ENCODE measurements around the gene PSTPIP2.
"Not testable (repeated sequence)": the region's sequence is repeated elsewhere in the genome, so short reads cannot be mapped to it uniquely, and the experiment has no call there.

PSTPIP2 gene

DNA sequence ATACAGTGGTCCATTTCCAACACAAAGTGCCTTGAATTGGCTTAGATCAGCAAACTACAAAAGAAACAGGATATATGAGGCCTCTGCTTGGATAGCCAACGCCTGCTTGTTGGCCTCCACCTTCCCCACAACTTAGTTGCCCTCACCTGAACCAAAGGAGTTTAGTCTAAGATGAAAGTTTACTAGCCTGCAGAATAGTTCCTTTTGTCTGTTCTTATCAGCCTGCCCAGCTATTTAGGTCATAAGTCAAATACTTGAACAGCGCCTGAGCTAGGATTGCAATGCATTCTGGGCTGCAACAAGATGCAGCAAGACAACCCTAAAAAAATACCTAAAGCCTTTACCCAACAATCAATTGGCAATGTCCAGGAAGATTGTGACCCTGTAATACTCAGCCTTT is 91.8 kb downstream of the PSTPIP2 start:
- no peak for DNase-seq

DNA sequence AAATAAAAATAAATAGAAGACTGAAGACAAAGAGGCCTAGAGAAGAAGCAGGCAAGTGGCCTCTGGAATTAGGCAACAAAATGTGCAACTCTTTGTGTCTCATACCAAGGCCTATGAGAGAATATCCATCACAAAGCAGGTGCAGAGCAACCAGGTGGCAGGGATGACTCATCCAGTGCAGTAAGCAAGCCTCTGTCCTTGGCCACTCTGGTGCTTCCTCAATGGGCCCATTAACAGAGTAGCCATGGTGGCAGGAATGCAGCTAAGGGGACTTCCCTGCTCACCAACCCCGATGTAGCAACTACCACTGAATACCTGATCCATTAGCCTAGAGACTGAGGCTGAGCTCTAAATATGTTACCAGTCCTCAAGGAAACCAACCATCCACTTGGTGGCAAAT is 94.0 kb downstream of the PSTPIP2 start:
- no peak for DNase-seq

DNA sequence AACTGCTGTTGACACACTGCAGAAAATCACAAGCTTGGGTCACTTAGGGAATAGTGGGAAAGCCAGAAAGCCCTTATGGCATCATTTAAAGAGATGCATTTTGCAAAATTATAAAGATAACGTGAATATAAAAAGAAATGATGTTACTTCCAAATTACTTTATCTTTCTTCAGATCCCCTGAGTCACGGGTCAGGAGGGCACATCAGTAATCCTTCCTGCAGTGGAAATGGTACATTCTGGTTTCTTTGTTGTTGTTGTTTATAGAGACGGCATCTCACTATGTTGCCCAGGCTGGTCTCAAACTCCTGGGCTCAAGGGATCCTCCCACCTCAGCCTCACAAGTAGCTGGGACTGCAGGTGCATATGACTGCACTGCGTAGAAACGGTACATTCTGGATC is 95.1 kb downstream of the PSTPIP2 start:
- DNase-seq, result no peak

DNA sequence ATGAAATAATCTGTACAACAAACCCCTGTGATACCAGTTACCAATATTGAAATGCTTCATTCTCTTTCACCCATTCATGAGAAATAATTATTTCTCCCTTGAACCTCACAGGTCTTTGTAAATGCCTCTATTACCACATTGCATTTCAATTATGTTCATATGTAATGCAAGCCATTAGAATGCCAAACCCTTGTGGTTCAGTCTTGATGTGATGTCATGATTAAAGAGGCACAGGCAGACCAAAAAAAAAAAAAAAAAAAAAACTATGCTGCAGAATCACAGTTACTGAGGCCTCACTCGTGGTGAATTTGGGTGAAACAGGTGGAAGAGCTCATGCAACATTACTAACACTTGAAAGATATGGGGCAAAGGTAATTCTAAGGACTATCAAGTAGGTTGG is 95.5 kb downstream of the PSTPIP2 start:
- no peak for DNase-seq

DNA sequence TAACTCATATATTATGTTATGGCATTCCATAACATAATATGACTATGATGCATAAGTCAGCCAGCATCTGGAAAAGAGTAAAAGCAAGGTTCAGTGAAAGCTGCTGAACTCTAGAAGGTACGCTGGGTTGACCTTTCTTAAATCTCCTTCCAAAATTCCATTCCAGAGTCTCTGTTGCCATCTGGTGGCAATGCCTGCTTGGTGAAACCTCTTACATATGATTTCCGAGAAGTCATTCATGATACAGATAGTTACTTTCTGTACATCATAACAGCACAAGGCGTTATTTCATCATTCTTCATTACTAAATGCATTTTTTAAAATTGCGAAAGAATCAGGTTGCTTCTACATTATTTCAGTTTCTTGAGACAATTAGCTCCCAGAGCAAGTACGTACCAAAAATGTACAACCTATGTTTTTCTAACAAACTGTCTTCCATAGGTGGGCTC is 97.9 kb downstream of the PSTPIP2 start:
- DNase-seq, result peak; percentile 29

DNA sequence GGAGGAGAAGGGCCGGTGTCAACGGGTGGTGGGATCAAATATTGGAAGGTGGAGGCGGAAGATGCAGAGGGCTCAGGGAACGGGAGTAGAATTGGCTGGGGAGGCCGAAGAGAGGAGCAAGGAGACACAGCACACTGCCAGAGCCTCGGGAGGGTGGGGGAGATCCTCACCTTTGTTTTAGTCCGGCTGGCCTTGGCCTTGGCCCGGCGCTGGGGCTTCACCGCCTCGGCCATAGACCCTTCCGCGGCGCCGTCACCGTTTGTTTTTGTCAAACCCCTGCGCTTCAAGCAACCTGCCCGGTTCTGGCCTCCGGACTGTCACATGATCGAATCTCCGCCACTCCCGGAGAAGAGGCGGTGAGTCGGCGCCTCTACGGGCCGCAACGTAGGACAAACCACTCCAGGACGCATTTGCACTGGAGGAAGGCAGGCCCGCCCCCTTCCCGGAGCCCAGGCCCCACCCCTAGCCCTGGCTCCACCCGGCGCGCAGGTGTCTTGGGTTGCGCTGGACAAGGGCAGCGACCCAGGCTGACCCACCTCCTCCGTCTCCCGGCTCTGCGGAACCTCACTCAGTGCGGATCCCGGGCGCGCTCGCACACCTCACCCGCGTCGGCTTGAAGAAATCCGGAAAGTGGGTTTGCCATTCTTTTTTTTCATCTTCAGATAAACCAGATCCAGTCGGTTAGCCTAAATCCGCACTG is 104.9 kb downstream of the PSTPIP2 start, which contains the start of gene EPG5:
TSS of gene EPG5 (minus strand) at position 323 of the 700 bp plus-strand sequence. CDS start at position 233, 90 bp downstream.
- DNase-seq, result peak; percentile 84

DNA sequence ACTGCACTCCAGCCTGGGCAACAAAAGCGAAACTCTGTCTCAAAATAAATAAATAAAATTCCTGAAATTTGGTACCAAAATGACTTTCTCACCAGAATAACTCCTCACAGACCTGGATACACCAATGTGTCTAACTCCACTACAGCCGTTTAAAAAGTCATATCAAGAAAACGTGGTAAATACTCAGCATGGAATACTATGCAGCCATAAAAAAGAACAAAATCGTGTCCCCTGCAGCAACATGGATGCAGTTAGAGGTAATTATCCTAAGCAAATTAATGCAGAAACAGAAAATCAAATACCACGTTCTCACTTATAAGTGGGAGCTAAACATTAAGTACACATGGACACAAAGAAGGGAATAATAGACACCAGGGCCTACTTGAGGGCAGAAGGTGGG is 107.1 kb downstream of the PSTPIP2 start:
- DNase-seq, result not testable (repeated sequence)

DNA sequence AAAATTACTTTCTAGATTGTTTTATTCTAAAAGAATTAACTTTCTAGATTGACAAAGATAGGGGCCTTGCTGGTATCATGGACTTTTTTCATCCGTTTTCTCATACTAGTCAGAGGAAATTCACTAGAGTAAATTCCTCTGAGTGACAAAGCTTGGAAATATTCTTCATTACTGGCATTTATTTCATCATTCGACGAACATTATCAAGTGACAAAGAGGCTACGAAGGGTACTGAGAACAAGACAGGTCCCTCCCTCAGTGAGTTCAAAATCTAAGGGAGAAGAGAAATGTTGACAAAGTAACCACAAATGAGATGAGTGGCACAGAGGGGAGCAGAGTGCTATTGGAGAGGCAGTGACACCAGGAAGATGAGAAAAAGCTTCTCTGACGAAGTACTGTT is 109.2 kb downstream of the PSTPIP2 start:
- no peak for DNase-seq

- DNase-seq, result no peak
These were observed 109.6 kb downstream of the PSTPIP2 start for GRCh38 chr18:45962461-45962860.

DNA sequence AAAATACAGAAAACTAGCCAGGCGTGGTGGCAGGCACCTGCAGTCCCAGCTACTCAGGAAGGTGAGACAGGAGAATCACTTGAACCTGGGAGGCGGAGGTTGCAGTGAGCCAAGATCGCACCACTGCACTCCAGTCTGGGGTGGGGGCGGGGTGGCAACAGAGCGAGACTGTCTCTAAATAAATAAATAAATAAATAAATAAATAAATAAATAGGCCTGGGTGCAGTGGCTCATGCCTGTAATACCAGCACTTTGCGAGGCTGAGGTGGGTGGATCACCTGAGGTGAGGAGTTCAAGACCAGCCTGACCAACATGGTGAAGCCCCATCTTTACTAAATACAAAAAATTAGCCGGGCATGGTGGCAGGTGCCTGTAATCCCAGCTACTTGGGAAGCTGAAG is 112.6 kb downstream of the PSTPIP2 start:
- not testable (repeated sequence) for DNase-seq

DNA sequence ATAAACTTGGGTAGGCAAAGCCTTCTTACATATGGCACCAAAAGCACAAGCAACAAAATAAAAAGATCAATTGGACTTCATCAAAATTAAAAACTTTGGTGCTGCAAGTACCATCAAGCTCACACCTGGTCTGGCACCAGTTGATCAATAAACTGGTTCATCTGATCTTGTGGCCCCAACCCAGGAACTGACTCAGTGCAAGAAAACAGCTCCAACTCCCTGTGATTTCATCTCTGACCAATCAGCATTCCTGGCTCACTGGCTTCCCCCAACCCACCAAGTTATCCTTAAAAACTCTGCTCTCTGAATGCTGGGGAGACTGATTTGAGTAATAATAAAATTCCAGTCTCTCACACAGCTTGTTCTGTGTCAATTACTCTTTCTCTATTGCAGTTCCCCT is 113.3 kb downstream of the PSTPIP2 start:
- DNase-seq, result no peak

GRCh38 chr18:45958027-45958426 is 114.0 kb downstream of the PSTPIP2 start:
- DNase-seq, result no peak

- DNase-seq, result no peak
These were observed 115.0 kb downstream of the PSTPIP2 start for GRCh38 chr18:45957100-45957499.

- no peak for DNase-seq
These were observed 117.8 kb downstream of the PSTPIP2 start for GRCh38 chr18:45954070-45954934.

GRCh38 chr18:45951016-45951714 is 120.9 kb downstream of the PSTPIP2 start:
- no peak for DNase-seq

DNA sequence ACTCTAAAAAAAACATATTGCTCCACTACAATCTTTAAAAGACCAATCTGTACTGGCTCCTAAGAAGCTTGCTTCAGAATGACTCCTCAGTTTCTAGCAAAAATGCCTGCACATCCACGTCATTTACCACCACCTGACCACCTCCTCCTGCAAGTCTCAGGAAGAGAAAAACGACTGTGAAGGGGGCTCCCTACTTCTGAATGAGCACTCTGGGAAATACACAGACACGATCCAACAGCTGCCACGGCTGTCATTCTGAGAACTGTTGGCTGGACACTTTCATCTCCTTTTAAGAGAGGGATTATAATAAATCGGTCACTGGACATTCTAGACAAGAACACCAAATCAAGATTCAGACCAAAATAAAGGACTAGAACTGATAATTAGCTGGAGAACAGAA is 126.4 kb downstream of the PSTPIP2 start:
- DNase-seq, result no peak

GRCh38 chr18:45940724-45941123 is 131.3 kb downstream of the PSTPIP2 start:
- no peak for DNase-seq

- no peak for DNase-seq
These were observed 132.8 kb downstream of the PSTPIP2 start for GRCh38 chr18:45939236-45939635.

GRCh38 chr18:45938488-45938935 is 133.5 kb downstream of the PSTPIP2 start:
- no peak for DNase-seq

DNA sequence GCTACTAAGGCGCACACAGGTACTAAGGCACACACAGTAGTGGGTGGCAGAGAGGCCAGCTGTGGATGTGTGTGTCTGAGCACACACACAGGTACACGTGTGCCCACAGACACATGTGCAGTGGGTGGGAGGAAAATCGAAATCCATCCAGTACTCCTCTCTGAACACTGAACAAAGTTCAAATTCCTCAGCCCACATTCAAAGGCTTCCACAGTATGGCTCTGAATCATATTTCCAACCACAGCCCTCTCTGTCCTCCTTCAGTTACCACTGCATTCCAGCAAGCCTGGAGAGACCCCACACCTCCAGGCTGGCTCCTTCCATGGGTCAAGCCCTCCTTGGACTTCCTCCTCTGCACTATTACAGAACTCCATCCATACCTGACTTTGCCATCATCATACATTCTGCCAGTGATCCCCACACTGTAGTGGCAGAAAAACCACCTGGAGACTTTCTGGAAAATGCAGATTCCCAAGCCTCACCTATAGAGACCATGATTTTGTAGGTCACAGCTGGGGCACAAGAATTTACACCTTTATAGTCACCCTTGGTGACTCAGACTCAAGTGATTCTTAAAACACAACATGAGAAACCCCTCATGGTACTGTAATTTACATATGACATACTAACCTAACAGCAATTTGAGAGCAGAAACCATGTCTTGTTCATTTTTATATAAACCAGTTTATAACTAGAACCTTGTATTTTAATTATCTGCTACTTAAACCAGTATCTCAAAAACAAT is 136.3 kb downstream of the PSTPIP2 start:
- DNase-seq, result no peak
